GM15510 (cell line): Measurements from ENCODE around the gene PALD1.

Source experiments
- POLR2A ChIP-seq: IDR thresholded peaks from 3 replicates; pipeline ENCODE4 v1.6.1; 2011; ENCODE audit warnings: borderline replicate concordance; ENCODE audit not compliant: insufficient read length; ENCODE audit errors: extremely low read depth

PALD1 gene

GRCh38 chr10:70532554-70533188, 54.1 kb downstream of the PALD1 start:
- no peak for TF ChIP-seq POLR2A

GRCh38 chr10:70533189-70533558, 54.6 kb downstream of the PALD1 start:
- TF ChIP-seq POLR2A, result no peak

GRCh38 chr10:70534281-70534680, 55.7 kb downstream of the PALD1 start:
- no peak for TF ChIP-seq POLR2A

- no peak for TF ChIP-seq POLR2A
Observed at GRCh38 chr10:70535001-70535400, 56.4 kb downstream of the PALD1 start.

- no peak for TF ChIP-seq POLR2A
Observed at GRCh38 chr10:70535451-70535850, 56.9 kb downstream of the PALD1 start.

GRCh38 chr10:70536196-70536861, 57.8 kb downstream of the PALD1 start:
- no peak for TF ChIP-seq POLR2A

GRCh38 chr10:70537398-70538194, 59.0 kb downstream of the PALD1 start:
- TF ChIP-seq POLR2A, result no peak

- TF ChIP-seq POLR2A, result no peak
Observed at GRCh38 chr10:70538195-70538520, 59.6 kb downstream of the PALD1 start.

GRCh38 chr10:70538731-70539338, 60.3 kb downstream of the PALD1 start:
- no peak for TF ChIP-seq POLR2A

- TF ChIP-seq POLR2A, result no peak
Observed at GRCh38 chr10:70539471-70539870, 60.9 kb downstream of the PALD1 start.

GRCh38 chr10:70540089-70540788, 61.7 kb downstream of the PALD1 start:
- no peak for TF ChIP-seq POLR2A

GRCh38 chr10:70540789-70541360, 62.3 kb downstream of the PALD1 start:
- TF ChIP-seq POLR2A, result no peak

GRCh38 chr10:70541736-70542564, 63.4 kb downstream of the PALD1 start:
- TF ChIP-seq POLR2A, result no peak

GRCh38 chr10:70542565-70542938, 64.0 kb downstream of the PALD1 start:
- no peak for TF ChIP-seq POLR2A
